Measurements from ENCODE around the gene MMP25.
A peak's percentile ranks its signal among the peaks of the same experiment; 100 is the strongest.

DNA sequence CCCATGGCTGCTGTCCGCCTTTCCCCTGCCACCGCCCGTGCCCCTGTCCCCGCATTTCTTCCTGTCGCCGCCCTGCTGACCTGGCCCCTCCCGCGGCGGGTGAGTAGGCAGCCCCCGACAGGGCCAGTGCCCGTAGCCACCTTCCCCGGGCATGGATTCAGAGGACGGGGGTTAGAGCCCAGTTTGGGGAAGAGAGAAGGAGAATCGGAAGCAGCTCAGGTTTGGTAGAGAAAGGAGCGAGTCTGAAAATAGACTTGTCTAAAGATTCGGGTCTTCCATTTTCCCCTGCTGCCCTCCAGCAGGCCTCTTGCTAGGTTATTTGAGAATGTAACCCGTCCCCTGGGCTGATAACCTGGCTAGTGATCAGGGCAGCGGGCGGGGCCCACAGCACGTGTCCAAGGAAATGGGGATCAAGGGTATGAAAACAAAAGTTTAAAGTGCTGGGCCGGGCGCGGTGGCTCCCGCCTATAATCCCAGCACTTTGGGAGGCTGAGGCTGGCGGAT is 41.5 kb upstream of the MMP25 start:
- TF ChIP-seq POLR2AphosphoS5 (IDR thresholded peaks at IDR 0.05; ENCODE audit: control insufficient read depth, insufficient read depth, low read depth, low read length) (no peak), KLF1 (tag; IDR thresholded peaks at IDR 0.05) (no peak), TCF7 (IDR thresholded peaks at IDR 0.05; ENCODE audit: borderline replicate concordance) (no peak), ZBTB7A (IDR thresholded peaks at IDR 0.05; ENCODE audit: borderline replicate concordance, control insufficient read depth, low read depth, low read length) (peak; percentile 75; the same call in 1 of the 2 replicates), STAG1 (CRISPR knock-in tag; IDR thresholded peaks at IDR 0.05; ENCODE audit: borderline replicate concordance) (no peak), RFX1 (IDR thresholded peaks at IDR 0.05) (no peak), TARDBP (IDR thresholded peaks at IDR 0.05) (no peak), POLR2H (tag; IDR thresholded peaks at IDR 0.05; ENCODE audit: low read depth) (no peak)
- TF ChIP-seq, protein P1, sequence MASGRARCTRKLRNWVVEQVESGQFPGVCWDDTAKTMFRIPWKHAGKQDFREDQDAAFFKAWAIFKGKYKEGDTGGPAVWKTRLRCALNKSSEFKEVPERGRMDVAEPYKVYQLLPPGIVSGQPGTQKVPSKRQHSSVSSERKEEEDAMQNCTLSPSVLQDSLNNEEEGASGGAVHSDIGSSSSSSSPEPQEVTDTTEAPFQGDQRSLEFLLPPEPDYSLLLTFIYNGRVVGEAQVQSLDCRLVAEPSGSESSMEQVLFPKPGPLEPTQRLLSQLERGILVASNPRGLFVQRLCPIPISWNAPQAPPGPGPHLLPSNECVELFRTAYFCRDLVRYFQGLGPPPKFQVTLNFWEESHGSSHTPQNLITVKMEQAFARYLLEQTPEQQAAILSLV (tag; IDR thresholded peaks at IDR 0.05): no peak

Data from K562 (cell line).